ENCODE data around the gene IFT27.
"Not testable (repeated sequence)": the region's sequence is repeated elsewhere in the genome, so short reads cannot be mapped to it uniquely, and the experiment has no call there.

Gene IFT27

GRCh38 chr22:36736701-36737320 lies 39.1 kb downstream of the IFT27 start:
- CTCF ChIA-PET = interaction anchor here (4.3 kb wide), 1 partner anchor 21 kb away, joined by 20 read pairs; no protein-coding TSS in a partner anchor
- TF ChIP-seq CTCF (IDR thresholded peaks at IDR 0.05; ENCODE audit: control extremely low read depth, extremely low read depth, low read depth, missing control alignments) = no peak
- POLR2A ChIA-PET = no interaction called here

GRCh38 chr22:36734171-36735058 lies 41.5 kb downstream of the IFT27 start:
- ChIA-PET POLR2A (interaction anchor here (0.5 to 0.9 kb wide), 3 partner anchors 24 to 471 kb away, joined by 3 to 11 read pairs (median 4); partner anchors contain the start of gene IFT27), CTCF (interaction anchor here (1.1 to 4.3 kb wide), 3 partner anchors 11 to 39 kb away, joined by 3 to 20 read pairs (median 3); no protein-coding TSS in a partner anchor)
- no peak for TF ChIP-seq CTCF (IDR thresholded peaks at IDR 0.05; ENCODE audit: control extremely low read depth, extremely low read depth, low read depth, missing control alignments)
- peak; percentile 67 for DNase-seq (ENCODE audit: extremely low spot score)

More at GRCh38 chr22:36736701-36737320, 39.1 kb downstream of the IFT27 start:
- no peak for DNase-seq (ENCODE audit: extremely low spot score)

GRCh38 chr22:36733271-36733670 lies 42.6 kb downstream of the IFT27 start:
- ChIA-PET POLR2A (no interaction called here), CTCF (interaction anchor here (4.3 kb wide), 1 partner anchor 24 kb away, joined by 20 read pairs; no protein-coding TSS in a partner anchor)
- TF ChIP-seq CTCF (IDR thresholded peaks at IDR 0.05; ENCODE audit: control extremely low read depth, extremely low read depth, low read depth, missing control alignments) = no peak
- no peak for DNase-seq (ENCODE audit: extremely low spot score)

GRCh38 chr22:36732609-36733008 lies 43.3 kb downstream of the IFT27 start:
- DNase-seq (ENCODE audit: extremely low spot score) = no peak
- POLR2A ChIA-PET = no interaction called here
- no peak for TF ChIP-seq CTCF (IDR thresholded peaks at IDR 0.05; ENCODE audit: control extremely low read depth, extremely low read depth, low read depth, missing control alignments)

GRCh38 chr22:36731916-36732315 lies 44.0 kb downstream of the IFT27 start:
- CTCF ChIA-PET = no interaction called here
- DNase-seq (ENCODE audit: extremely low spot score) = no peak
- POLR2A ChIA-PET = no interaction called here
- TF ChIP-seq CTCF (IDR thresholded peaks at IDR 0.05; ENCODE audit: control extremely low read depth, extremely low read depth, low read depth, missing control alignments) = no peak

More at GRCh38 chr22:36732609-36733008, 43.3 kb downstream of the IFT27 start:
- CTCF ChIA-PET = interaction anchor here (4.3 kb wide), 1 partner anchor 25 kb away, joined by 20 read pairs; no protein-coding TSS in a partner anchor

GRCh38 chr22:36731321-36731720 lies 44.6 kb downstream of the IFT27 start:
- CTCF ChIA-PET; POLR2A ChIA-PET; DNase-seq (ENCODE audit: extremely low spot score): not testable (repeated sequence)

Data from GM10248 (cell line).